ENCODE results near the gene SHC3.

DNA sequence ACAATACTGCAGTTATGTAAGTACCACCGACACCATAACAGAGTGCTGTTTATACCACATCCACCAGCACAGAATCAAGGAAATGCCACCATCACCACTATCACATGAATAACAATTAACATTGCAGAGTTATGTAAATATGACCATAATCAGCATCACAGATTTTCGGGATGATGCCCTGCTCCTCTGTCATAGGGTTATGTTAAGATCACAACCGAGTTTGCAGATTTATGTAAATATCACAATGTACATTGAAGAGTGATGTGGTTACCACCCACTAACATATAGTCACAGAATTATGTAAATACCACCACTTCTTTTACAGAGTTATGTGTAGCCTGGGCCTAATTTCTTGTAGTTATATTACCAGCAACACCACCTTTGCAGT lies 61.8 kb downstream of the SHC3 start:
- TF ChIP-seq CTCF (IDR thresholded peaks at IDR 0.05; ENCODE audit: poor library complexity, severe bottlenecking) (no peak), EZH2 (IDR thresholded peaks at IDR 0.05; ENCODE audit: borderline replicate concordance, insufficient read depth, low read length, poor library complexity, severe bottlenecking) (no peak), POLR2AphosphoS5 (IDR thresholded peaks at IDR 0.05) (no peak), REST (IDR thresholded peaks at IDR 0.05; ENCODE audit: borderline replicate concordance) (no peak)

Data from neural cell (in vitro differentiated cells).